ENCODE measurements around the gene CDKN2AIP. TPM values are rescaled to one million over a fixed set of nuclear protein-coding genes. Genes with fewer than 3 reads are reported as not detected.

Gene CDKN2AIP
- total RNA-seq, 2 experiments from 2014 or later: 31.2 to 36.3 TPM

DNA sequence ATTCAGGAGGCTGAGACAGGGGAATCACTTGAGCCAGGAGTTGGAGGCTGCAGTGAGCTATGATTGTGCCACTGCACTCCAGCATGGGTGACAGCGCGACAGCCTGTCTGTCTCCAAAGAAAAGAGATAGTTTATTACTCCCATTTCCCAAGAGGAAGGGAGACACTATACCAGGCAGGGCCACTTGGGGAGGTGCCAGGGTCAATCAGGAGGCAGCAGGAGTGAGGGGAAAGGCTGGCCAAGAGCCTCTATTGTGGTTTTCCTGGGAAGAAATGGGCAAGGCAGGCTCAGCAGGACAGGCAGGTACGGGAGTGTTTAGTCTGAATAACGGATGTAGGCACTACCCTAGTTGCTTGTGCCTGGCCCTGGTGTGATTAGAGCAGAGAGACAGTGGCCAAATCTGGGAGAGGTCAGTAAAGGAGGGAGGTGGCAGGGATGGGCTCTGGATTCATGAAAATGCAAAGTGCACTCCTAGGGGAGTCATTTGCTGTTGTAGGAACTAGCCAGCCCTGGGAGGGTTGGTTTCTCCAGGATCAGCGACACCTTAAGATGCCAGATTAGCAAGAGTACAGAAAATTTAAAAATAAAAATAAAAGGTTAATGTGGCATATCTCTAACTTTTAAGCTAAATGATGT is 20.2 kb upstream of the CDKN2AIP start:
- TF ChIP-seq EZH2phosphoT487 (IDR thresholded peaks at IDR 0.05; ENCODE audit: borderline replicate concordance, low read depth, low read length): no peak
- TF ChIP-seq, protein P1, sequence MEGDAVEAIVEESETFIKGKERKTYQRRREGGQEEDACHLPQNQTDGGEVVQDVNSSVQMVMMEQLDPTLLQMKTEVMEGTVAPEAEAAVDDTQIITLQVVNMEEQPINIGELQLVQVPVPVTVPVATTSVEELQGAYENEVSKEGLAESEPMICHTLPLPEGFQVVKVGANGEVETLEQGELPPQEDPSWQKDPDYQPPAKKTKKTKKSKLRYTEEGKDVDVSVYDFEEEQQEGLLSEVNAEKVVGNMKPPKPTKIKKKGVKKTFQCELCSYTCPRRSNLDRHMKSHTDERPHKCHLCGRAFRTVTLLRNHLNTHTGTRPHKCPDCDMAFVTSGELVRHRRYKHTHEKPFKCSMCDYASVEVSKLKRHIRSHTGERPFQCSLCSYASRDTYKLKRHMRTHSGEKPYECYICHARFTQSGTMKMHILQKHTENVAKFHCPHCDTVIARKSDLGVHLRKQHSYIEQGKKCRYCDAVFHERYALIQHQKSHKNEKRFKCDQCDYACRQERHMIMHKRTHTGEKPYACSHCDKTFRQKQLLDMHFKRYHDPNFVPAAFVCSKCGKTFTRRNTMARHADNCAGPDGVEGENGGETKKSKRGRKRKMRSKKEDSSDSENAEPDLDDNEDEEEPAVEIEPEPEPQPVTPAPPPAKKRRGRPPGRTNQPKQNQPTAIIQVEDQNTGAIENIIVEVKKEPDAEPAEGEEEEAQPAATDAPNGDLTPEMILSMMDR (conservative IDR thresholded peaks at IDR 0.05; ENCODE audit: low read length): no peak
- Histone ChIP-seq H3K9me3 (ENCODE audit: low read length) (no peaks in the 10 kb centered on the region), H2AFZ (ENCODE audit: low read length) (no peak overlapping the region), H3K36me3 (ENCODE audit: insufficient read depth, low read length) (no peaks in the 10 kb centered on the region), H3K9me2 (ENCODE audit: insufficient read depth, low read length) (no peaks in the 10 kb centered on the region), H4K20me1 (ENCODE audit: insufficient read depth, low read length) (no peaks in the 10 kb centered on the region), H3K4me3 (ENCODE audit: low read depth, low read length, poor library complexity, severe bottlenecking) (no peak overlapping the region), H3K79me2 (ENCODE audit: insufficient read depth, low read depth, low read length) (no peaks in the 10 kb centered on the region), H3K4me1 (ENCODE audit: insufficient read depth, low read length, poor library complexity, severe bottlenecking) (no peaks in the 10 kb centered on the region), H3K4me2 (ENCODE audit: low read length) (no peak overlapping the region), H3K27ac (ENCODE audit: low read depth, low read length, poor library complexity, severe bottlenecking) (no peak overlapping the region)
- DNase-seq (ENCODE audit: low spot score): no peak
- BruUV-seq (replicated peaks): no TSS peak
- CTCF ChIA-PET (ENCODE audit: unreplicated experiment): interaction anchor here (0.5 kb wide), 1 partner anchor 20 kb away, joined by 3 read pairs; no protein-coding TSS in a partner anchor
- POLR2A ChIA-PET: interaction anchor here (0.7 to 1.0 kb wide), 3 partner anchors 13 to 24 kb away, joined by 3 to 5 read pairs (median 3); no protein-coding TSS in a partner anchor
- intact Hi-C loops (cut with micrococcal nuclease; ENCODE audit: unreplicated experiment): no loop called here

DNA sequence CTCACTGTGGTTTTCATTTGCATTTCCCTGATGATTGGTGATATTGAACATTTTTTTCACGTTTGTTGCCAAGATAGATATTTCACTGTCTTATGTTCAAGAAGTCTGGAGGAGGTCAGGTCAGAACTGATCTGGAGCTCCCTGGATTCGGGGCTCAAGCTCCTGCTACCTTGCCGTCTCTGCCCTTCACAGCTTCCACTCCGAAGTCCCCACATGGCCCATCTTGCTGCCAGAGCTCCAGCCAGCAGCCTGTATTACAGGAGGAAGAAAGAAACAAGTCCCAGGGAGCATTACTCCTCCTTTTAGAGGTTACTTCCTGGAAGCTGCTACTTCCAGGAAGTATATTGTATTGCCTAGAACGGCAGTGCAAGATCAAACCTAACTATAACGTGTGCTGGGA is 17.9 kb upstream of the CDKN2AIP start:
- intact Hi-C loops (cut with micrococcal nuclease; ENCODE audit: unreplicated experiment): no loop called here
- BruUV-seq (replicated peaks): no TSS peak
- Histone ChIP-seq H3K4me2 (ENCODE audit: low read length) (no peak overlapping the region), H3K4me1 (ENCODE audit: insufficient read depth, low read length, poor library complexity, severe bottlenecking) (peaks cover 7% of the 10 kb centered on the region), H3K36me3 (ENCODE audit: insufficient read depth, low read length) (no peaks in the 10 kb centered on the region), H3K79me2 (ENCODE audit: insufficient read depth, low read depth, low read length) (no peaks in the 10 kb centered on the region), H3K4me3 (ENCODE audit: low read depth, low read length, poor library complexity, severe bottlenecking) (no peak overlapping the region), H3K27ac (ENCODE audit: low read depth, low read length, poor library complexity, severe bottlenecking) (no peak overlapping the region), H3K9me3 (ENCODE audit: low read length) (no peaks in the 10 kb centered on the region), H2AFZ (ENCODE audit: low read length) (no peak overlapping the region), H4K20me1 (ENCODE audit: insufficient read depth, low read length) (no peaks in the 10 kb centered on the region), H3K9me2 (ENCODE audit: insufficient read depth, low read length) (no peaks in the 10 kb centered on the region)
- no peak for DNase-seq (ENCODE audit: low spot score)
- ChIA-PET POLR2A (no interaction called here), CTCF (ENCODE audit: unreplicated experiment) (no interaction called here)
- TF ChIP-seq EZH2phosphoT487 (IDR thresholded peaks at IDR 0.05; ENCODE audit: borderline replicate concordance, low read depth, low read length): no peak
- TF ChIP-seq, protein P1 (conservative IDR thresholded peaks at IDR 0.05; ENCODE audit: low read length): no peak

DNA sequence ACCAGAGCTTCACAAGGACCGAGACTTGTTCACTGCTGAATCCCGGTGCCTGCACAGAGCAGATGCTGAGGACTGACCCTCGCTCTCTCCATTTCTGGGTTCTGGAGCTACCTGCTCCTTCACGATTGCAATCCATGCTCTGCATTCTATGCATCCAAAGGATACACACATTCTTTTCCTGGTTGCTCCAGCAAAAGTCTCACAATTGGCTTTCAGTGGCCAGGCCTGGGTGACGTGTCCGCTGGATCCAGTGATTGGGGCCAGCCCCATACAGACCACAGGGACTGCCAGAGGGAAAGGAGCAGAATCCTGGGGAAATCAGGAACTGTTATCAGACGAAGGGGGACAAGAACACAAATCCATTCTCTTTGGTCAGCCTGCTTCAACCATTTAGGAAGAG is 14.9 kb upstream of the CDKN2AIP start:
- Histone ChIP-seq H3K9me3 (ENCODE audit: low read length) (no peaks in the 10 kb centered on the region), H3K79me2 (ENCODE audit: insufficient read depth, low read depth, low read length) (no peaks in the 10 kb centered on the region), H3K4me1 (ENCODE audit: insufficient read depth, low read length, poor library complexity, severe bottlenecking) (peaks cover 7% of the 10 kb centered on the region), H3K4me2 (ENCODE audit: low read length) (no peak overlapping the region), H3K9me2 (ENCODE audit: insufficient read depth, low read length) (no peaks in the 10 kb centered on the region), H3K4me3 (ENCODE audit: low read depth, low read length, poor library complexity, severe bottlenecking) (no peak overlapping the region), H3K36me3 (ENCODE audit: insufficient read depth, low read length) (no peaks in the 10 kb centered on the region), H2AFZ (ENCODE audit: low read length) (no peak overlapping the region), H3K27ac (ENCODE audit: low read depth, low read length, poor library complexity, severe bottlenecking) (no peak overlapping the region), H4K20me1 (ENCODE audit: insufficient read depth, low read length) (no peaks in the 10 kb centered on the region)
- CTCF ChIA-PET (ENCODE audit: unreplicated experiment): no interaction called here
- DNase-seq (ENCODE audit: low spot score): no peak
- POLR2A ChIA-PET: no interaction called here
- BruUV-seq (replicated peaks): no TSS peak
- TF ChIP-seq, protein P1 (conservative IDR thresholded peaks at IDR 0.05; ENCODE audit: low read length): no peak
- TF ChIP-seq EZH2phosphoT487 (IDR thresholded peaks at IDR 0.05; ENCODE audit: borderline replicate concordance, low read depth, low read length): no peak
- intact Hi-C loops (cut with micrococcal nuclease; ENCODE audit: unreplicated experiment): no loop called here
